CD4-positive, alpha-beta T cell (primary cell): ENCODE data around the gene DNAJA2. TPM values are rescaled to one million over a fixed set of nuclear protein-coding genes. Genes with fewer than 3 reads are reported as not detected.

ENCODE experiments used
- ATAC-seq: fragments of 200-7000 bp; cut with Tn5 transposase; one replicate; pipeline ENCODE4 v1.10.0; 2022; ENCODE audit warnings: mild to moderate bottlenecking; ENCODE audit not compliant: poor library complexity
- CTCF ChIA-PET: fragments of 350-600 bp; sonication (Branson Sonifier 250); formaldehyde crosslinking; loops from one replicate; lab custom pipeline; 2021; ENCODE audit warnings: antibody characterized with exemption, inconsistent platforms; lab: Charles Lee
- POLR2A ChIA-PET: fragments of 350-600 bp; sonication (Branson Sonifier 250); formaldehyde crosslinking; loops from one replicate; lab custom pipeline; 2021; ENCODE audit warnings: antibody characterized with exemption, inconsistent platforms; lab: Charles Lee
- DNase-seq, 14 experiments: peaks; one replicate each; pipeline ENCODE4 v3.0.0-alpha.2; 2013 to 2020; ENCODE audit warnings: mixed read lengths in 2 of 14
- H3K27ac ChIP-seq, 2 donors: one replicate each; pipeline versions ENCODE4 v1.5.1 to v1.7.0; 2013; ENCODE audit warnings: low read length in 2 of 2, low read depth in 1 of 2, mild to moderate bottlenecking in 1 of 2
- H3K27me3 ChIP-seq, 2 experiments: 1 replicate in 1 of 2; 2 replicates in 1 of 2; pipeline versions ENCODE4 v1.6.1 to v1.7.0; 2013; ENCODE audit warnings: low read length in 2 of 2, control low read depth in 1 of 2, mild to moderate bottlenecking in 1 of 2, moderate library complexity in 1 of 2; ENCODE audit not compliant: insufficient read depth in 2 of 2, control insufficient read depth in 1 of 2
- H3K36me3 ChIP-seq: one replicate; pipeline ENCODE4 v1.6.1; 2013; ENCODE audit warnings: low read length, control low read depth; ENCODE audit not compliant: insufficient read depth
- H3K4me1 ChIP-seq: one replicate; pipeline ENCODE4 v1.6.1; 2013; ENCODE audit warnings: low read length, control low read depth; ENCODE audit not compliant: insufficient read depth
- H3K4me3 ChIP-seq: one replicate; pipeline ENCODE4 v1.5.1; 2013; ENCODE audit warnings: mild to moderate bottlenecking, low read length, moderate library complexity
- H3K9me3 ChIP-seq, 2 experiments: 1 replicate in 1 of 2; 2 replicates in 1 of 2; pipeline versions ENCODE4 v1.6.1 to v1.7.0; 2013; ENCODE audit warnings: low read length in 2 of 2, mild to moderate bottlenecking in 2 of 2, control low read depth in 1 of 2, moderate library complexity in 1 of 2; ENCODE audit not compliant: control insufficient read depth in 1 of 2, insufficient read depth in 1 of 2
- H3K27ac Mint-ChIP-seq: one replicate; pipeline ENCODE4 v1.8.0; 2020; ENCODE audit warnings: mixed read lengths
- H3K27me3 Mint-ChIP-seq: one replicate; pipeline ENCODE4 v1.8.0; 2021; ENCODE audit warnings: mixed read lengths
- H3K36me3 Mint-ChIP-seq: one replicate; pipeline ENCODE4 v1.8.0; 2021; ENCODE audit warnings: low read depth, mixed read lengths
- H3K4me1 Mint-ChIP-seq: one replicate; pipeline ENCODE4 v1.8.0; 2021; ENCODE audit warnings: low read depth, mixed read lengths
- H3K4me3 Mint-ChIP-seq: one replicate; pipeline ENCODE4 v1.8.0; 2020; ENCODE audit warnings: mild to moderate bottlenecking, mixed read lengths
- H3K9me3 Mint-ChIP-seq: one replicate; pipeline ENCODE4 v1.8.0; 2020; ENCODE audit warnings: mixed read lengths
- CTCF ChIP-seq: fragments of 200-600 bp; IDR thresholded peaks from one replicate; pipeline ENCODE4 v1.8.0; 2022; ENCODE audit warnings: antibody characterized with exemption, mild to moderate bottlenecking
- intact Hi-C, 2 experiments: fragments of 100-400 bp; cut with DNase I in 1 of 2; cut with micrococcal nuclease in 1 of 2; formaldehyde crosslinking; loops; one replicate each; pipeline versions ENCODE4 v1.15.1 to v1.9.0; 2023 to 2025; cut with DNase I, micrococcal nuclease
- polyA plus RNA-seq, 2 donors: library from polyadenylated mRNA; unstranded; fragments of 120-200 nt; gene quantifications; one replicate each; pipeline ENCODE4 v1.2.1, GENCODE V29; 2013
- total RNA-seq, 174 experiments: library from RNA in 2 of 174; stranded (reverse) in 2 of 174; gene quantifications; one replicate each; pipeline ENCODE4 v1.2.3 and lab custom pipeline; 2021 to 2026

DNAJA2 gene
- total RNA-seq (10 to 100 TPM; 80.8 to 81.4 TPM), total RNA-seq (lab: John Stamatoyannopoulos, UW) (91.8 to 329 (median 161) reads per million in 172 experiments)
- 55.2 TPM for polyA plus RNA-seq (2013, experiment 1 of 2)
- polyA plus RNA-seq (2013, experiment 2 of 2): 57.1 TPM

GRCh38 chr16:46973207-46973995 lies at the start of gene DNAJA2:
TSS of gene DNAJA2 (minus strand) at chr16:46973674. CDS start at chr16:46973572, 102 bp downstream.
- peaks cover 0 to 3% of the 10 kb centered on the region in 2 experiments for H3K9me3 ChIP-seq
- Mint-ChIP-seq H3K9me3 (no peaks in the 10 kb centered on the region), H3K4me1 (peaks cover 61% of the 10 kb centered on the region), H3K27ac (peak within 1 kb of the TSS; percentile 91), H3K27me3 (no peaks in the 10 kb centered on the region), H3K36me3 (peaks cover 53% of the 10 kb centered on the region), H3K4me3 (peak within 1 kb of the TSS; percentile 93)
- DNase-seq: peak; percentile 86 to 97 (median 90)
- H3K36me3 ChIP-seq: peaks cover 27% of the 10 kb centered on the region
- H3K27me3 ChIP-seq: no peaks in the 10 kb centered on the region
- peak; percentile 90 for ATAC-seq
- H3K4me3 ChIP-seq: peak within 1 kb of the TSS; percentile 86
- TF ChIP-seq CTCF: no peak
- CTCF ChIA-PET: interaction anchor here (1.2 to 3.8 kb wide), 3 partner anchors 15 to 64 kb away, joined by 3 to 24 read pairs (median 5); no protein-coding TSS in a partner anchor
- POLR2A ChIA-PET: interaction anchor here (0.8 to 3.1 kb wide), 24 partner anchors 10 to 1650 kb away, joined by 3 to 28 read pairs (median 7); partner anchors contain the start of genes C16orf87, GPT2, ITFG1 and LONP2
- intact Hi-C loops: loop anchor here (2.0 to 10.0 kb wide), 7 partner anchors 44 to 1414 kb away; partner anchors contain the start of genes NETO2 (in 2 of the 2), ORC6 (in 2 of the 2), VPS35 (in 2 of the 2) and C16orf87 (in 1 of the 2)
- peaks cover 48% of the 10 kb centered on the region for H3K4me1 ChIP-seq
- peak within 1 kb of the TSS; percentile 93 to 94 for H3K27ac ChIP-seq

- ChIA-PET CTCF (no interaction called here), POLR2A (interaction anchor here (1.3 kb wide), 1 partner anchor 46 kb away, joined by 3 read pairs; the partner anchor contains the start of gene DNAJA2)
- DNase-seq (no peak), ATAC-seq (no peak)
- Histone ChIP-seq H3K9me3 (no peaks in the 10 kb centered on the region), H3K4me3 (no peak overlapping the region), H3K4me1 (peaks cover 18% of the 10 kb centered on the region), H3K27ac (no peak overlapping the region), H3K36me3 (no peaks in the 10 kb centered on the region), H3K27me3 (no peaks in the 10 kb centered on the region)
- intact Hi-C loops: loop anchor here (5.0 kb wide), 2 partner anchors 47 to 72 kb away; partner anchors contain the start of gene DNAJA2 (in 1 of the 2)
- no peak for TF ChIP-seq CTCF
- Mint-ChIP-seq H3K4me1 (peaks cover 18% of the 10 kb centered on the region), H3K27ac (no peak overlapping the region), H3K36me3 (no peaks in the 10 kb centered on the region), H3K27me3 (no peaks in the 10 kb centered on the region), H3K4me3 (no peak overlapping the region), H3K9me3 (no peaks in the 10 kb centered on the region)
Observed at GRCh38 chr16:47019568-47019967, 46.1 kb upstream of the DNAJA2 start.

- POLR2A ChIA-PET: interaction anchor here (0.9 to 1.3 kb wide), 2 partner anchors 44 to 443 kb away, joined by 3 read pairs; partner anchors contain the start of genes DNAJA2, ITFG1 and PHKB
Observed at GRCh38 chr16:47018223-47018891, 44.9 kb upstream of the DNAJA2 start.

More at GRCh38 chr16:47018223-47018891, 44.9 kb upstream of the DNAJA2 start:
- Histone ChIP-seq H3K27ac (no peak overlapping the region), H3K9me3 (peaks cover 0 to 6% of the 10 kb centered on the region in 2 experiments), H3K27me3 (no peaks in the 10 kb centered on the region), H3K36me3 (no peaks in the 10 kb centered on the region), H3K4me3 (no peak overlapping the region), H3K4me1 (peaks cover 18% of the 10 kb centered on the region)
- H3K9me3 Mint-ChIP-seq: no peaks in the 10 kb centered on the region
- no peak for TF ChIP-seq CTCF
- H3K36me3 Mint-ChIP-seq: no peaks in the 10 kb centered on the region
- H3K4me1 Mint-ChIP-seq: peaks cover 18% of the 10 kb centered on the region
- H3K4me3 Mint-ChIP-seq: no peak overlapping the region
- no peaks in the 10 kb centered on the region for H3K27me3 Mint-ChIP-seq
- intact Hi-C loops: loop anchor here (5.0 kb wide), 2 partner anchors 46 to 71 kb away; partner anchors contain the start of gene DNAJA2 (in 1 of the 2)
- CTCF ChIA-PET: no interaction called here
- DNase-seq (peak in 12 of 14 experiments; percentile 10 to 73 (median 24)), ATAC-seq (peak; percentile 85)
- no peak overlapping the region for H3K27ac Mint-ChIP-seq
